Panc1 (cell line): ENCODE measurements around the gene ZCCHC2. TPM values are rescaled to one million over a fixed set of nuclear protein-coding genes. Genes with fewer than 3 reads are reported as not detected.

Experiments
- ATAC-seq: fragments of 200-7000 bp; cut with Tn5 transposase; 2 replicates; pipeline ENCODE4 v1.9.1; 2020; ENCODE audit warnings: mild to moderate bottlenecking, moderate library complexity
- BruUV-seq: library from RNA; stranded (reverse); fragments of 400-500 nt; replicated peaks from 2 replicates; lab custom pipeline; 2021; lab: Mats Ljungman, UMichigan
- CTCF ChIA-PET: fragments of 300-600 bp; sonication (Branson Sonifier 250); formaldehyde crosslinking; loops from one replicate; lab custom pipeline; 2022; ENCODE audit warnings: antibody characterized with exemption; lab: Charles Lee
- POLR2A ChIA-PET: fragments of 300-600 bp; sonication (Branson Sonifier 250); formaldehyde crosslinking; loops from one replicate; lab custom pipeline; 2022; ENCODE audit warnings: antibody characterized with exemption; lab: Charles Lee
- DNase-seq: peaks from one replicate; pipeline ENCODE4 v3.0.0-alpha.2; 2010; ENCODE audit warnings: low read depth, low spot score
- H3K27ac ChIP-seq: 2 replicates; pipeline ENCODE4 v1.5.1; 2011; ENCODE audit warnings: mild to moderate bottlenecking, low read length, inconsistent platforms
- H3K27me3 ChIP-seq: fragments of 200-500 bp; sonication (Bioruptor generic); 2 replicates; pipeline ENCODE4 v1.6.0; 2014; ENCODE audit warnings: low read length, inconsistent platforms; ENCODE audit not compliant: control insufficient read depth, insufficient read depth
- H3K36me3 ChIP-seq: fragments of 200-500 bp; sonication (Bioruptor generic); 2 replicates; pipeline ENCODE4 v1.5.1; 2014; ENCODE audit warnings: inconsistent platforms, mild to moderate bottlenecking, low read length, moderate library complexity; ENCODE audit not compliant: control insufficient read depth, insufficient read depth
- H3K4me1 ChIP-seq: 2 replicates; pipeline ENCODE4 v1.5.1; 2011; ENCODE audit warnings: inconsistent platforms, mild to moderate bottlenecking, low read length, moderate library complexity; ENCODE audit not compliant: control insufficient read depth, insufficient read depth
- H3K4me3 ChIP-seq, 2 experiments: 2 replicates each; pipeline ENCODE4 v1.5.1; 2011 to 2012; ENCODE audit warnings: low read depth in 2 of 2, low read length in 2 of 2, mild to moderate bottlenecking in 2 of 2, inconsistent platforms in 1 of 2, moderate library complexity in 1 of 2
- H3K9me3 ChIP-seq: fragments of 200-500 bp; sonication (Bioruptor generic); 2 replicates; pipeline ENCODE4 v1.5.1; 2014; ENCODE audit warnings: low read depth, mild to moderate bottlenecking, inconsistent platforms, low read length, moderate library complexity; ENCODE audit not compliant: control insufficient read depth, insufficient read depth
- CTCF ChIP-seq: fragments of 450-650 bp; IDR thresholded peaks from 2 replicates; pipeline ENCODE4 v1.5.1; 2017; ENCODE audit warnings: mild to moderate bottlenecking
- POLR2AphosphoS5 ChIP-seq: IDR thresholded peaks from 2 replicates; pipeline ENCODE4 v1.6.1; 2012; ENCODE audit warnings: mild to moderate bottlenecking, low read depth, low read length, moderate library complexity
- REST ChIP-seq, 2 experiments: IDR thresholded peaks; 2 replicates each; pipeline ENCODE4 v1.6.1; 2011 to 2012; ENCODE audit warnings: low read depth in 2 of 2, control low read depth in 1 of 2, low read length in 1 of 2, mild to moderate bottlenecking in 1 of 2, moderate library complexity in 1 of 2; ENCODE audit not compliant: insufficient read depth in 1 of 2
- SIN3A ChIP-seq: IDR thresholded peaks from 2 replicates; pipeline ENCODE4 v1.6.1; 2012; ENCODE audit warnings: low read depth, mild to moderate bottlenecking, low read length, moderate library complexity, borderline replicate concordance; ENCODE audit not compliant: insufficient read depth
- TCF7L2 ChIP-seq: IDR thresholded peaks from 2 replicates; pipeline ENCODE4 v1.6.1; 2011; ENCODE audit warnings: mild to moderate bottlenecking, low read depth, low read length, inconsistent platforms
- in situ Hi-C: cut with HindIII; loops from 2 replicates; pipeline ENCODE4 v1.10.0; 2016; ENCODE audit warnings: low sequenced_read_pairs, low pct_unique_long_range_greater_than_20kb
- intact Hi-C: fragments of 100-400 bp; cut with micrococcal nuclease; formaldehyde crosslinking; loops from one replicate; pipeline ENCODE4 v1.10.0; 2022; ENCODE audit not compliant: unreplicated experiment
- total RNA-seq: library from RNA; stranded (reverse); gene quantifications from one replicate; pipeline ENCODE4 v1.2.1, GENCODE V29; 2021; ENCODE audit not compliant: unreplicated experiment

The ZCCHC2 gene
- total RNA-seq, 1 experiment from 2014 or later, result 18.2 TPM

- intact Hi-C loops (loop anchor here (10.0 kb wide), 1 partner anchor 189 kb away; no protein-coding TSS in a partner anchor), in situ Hi-C loops (no loop called here)
- ATAC-seq (peak; percentile 7; the same call in 1 of the 2 replicates), DNase-seq (no peak)
- peak overlapping the region; percentile 68 to 71 for H3K4me3 ChIP-seq
- no TSS peak for BruUV-seq
- peaks cover 13% of the 10 kb centered on the region for H3K4me1 ChIP-seq
- TF ChIP-seq REST (IDR thresholded peaks at IDR 0.05; ENCODE audit: insufficient read depth in 1 of 2, low read depth in 2 of 2, low read length in 1 of 2) (no peak), POLR2AphosphoS5 (no peak), TCF7L2 (no peak), SIN3A (no peak), CTCF (no peak)
- H3K27ac ChIP-seq, result peak overlapping the region; percentile 89; the same call in 1 of the 2 replicates
- H3K27me3 ChIP-seq, result no peaks in the 10 kb centered on the region
- POLR2A ChIA-PET, result interaction anchor here (0.6 kb wide), 1 partner anchor 77 kb away, joined by 5 read pairs; no protein-coding TSS in a partner anchor
- no peaks in the 10 kb centered on the region for H3K36me3 ChIP-seq
- CTCF ChIA-PET, result no interaction called here
- H3K9me3 ChIP-seq, result no peaks in the 10 kb centered on the region
These were observed 1.0 kb downstream of the ZCCHC2 start for GRCh38 chr18:62523631-62524439.

GRCh38 chr18:62524440-62525200, 1.8 kb downstream of the ZCCHC2 start:
- no peak for ATAC-seq
- in situ Hi-C loops, result no loop called here
- H3K4me1 ChIP-seq, result peaks cover 17% of the 10 kb centered on the region
- no TSS peak for BruUV-seq
- ChIA-PET POLR2A (no interaction called here), CTCF (no interaction called here)
- no peak for DNase-seq
- H3K27me3 ChIP-seq, result no peaks in the 10 kb centered on the region
- H3K36me3 ChIP-seq, result no peaks in the 10 kb centered on the region
- peak overlapping the region; percentile 89 for H3K27ac ChIP-seq
- H3K9me3 ChIP-seq, result no peaks in the 10 kb centered on the region
- peak overlapping the region; percentile 68 to 71 for H3K4me3 ChIP-seq
- TF ChIP-seq CTCF, result no peak
- no peak for TF ChIP-seq REST (IDR thresholded peaks at IDR 0.05; ENCODE audit: insufficient read depth in 1 of 2, low read depth in 2 of 2, low read length in 1 of 2)
- 0 out of 2 replicates have a peak, but pooled peaks have one; percentile 33 for TF ChIP-seq SIN3A
- no peak for TF ChIP-seq TCF7L2
- TF ChIP-seq POLR2AphosphoS5, result no peak
- intact Hi-C loops, result loop anchor here (5.0 to 10.0 kb wide), 2 partner anchors 97 to 190 kb away; no protein-coding TSS in a partner anchor
